ENCODE data around the gene ALKBH8. TPM values are rescaled to one million over a fixed set of nuclear protein-coding genes. Genes with fewer than 3 reads are reported as not detected.
"Not testable (repeated sequence)": the region's sequence is repeated elsewhere in the genome, so short reads cannot be mapped to it uniquely, and the experiment has no call there.

Gene ALKBH8
- polyA plus RNA-seq, 2 of the 4 experiments (the other 2 are of a cell fraction): 6.5 to 10.8 TPM

- WGBS (ENCODE audit: missing lambda C conversion rate): 52% methylated on average over 3 of the region's 3 CpGs
- CTCF ChIA-PET: interaction anchor here (1.2 kb wide), 1 partner anchor 190 kb away, joined by 3 read pairs; no protein-coding TSS in a partner anchor
- TF ChIP-seq CBX2 (IDR thresholded peaks at IDR 0.05; ENCODE audit: borderline replicate concordance, low read depth) (no peak), REST (IDR thresholded peaks at IDR 0.05) (no peak), NR3C1 (IDR thresholded peaks at IDR 0.05) (no peak), EP300 (IDR thresholded peaks at IDR 0.05) (no peak), USF2 (IDR thresholded peaks at IDR 0.05) (no peak), HOXB13 (CRISPR knock-in tag; IDR thresholded peaks at IDR 0.05; ENCODE audit: low read depth) (no peak), CEBPB (IDR thresholded peaks at IDR 0.05) (no peak), NFE2L2 (conservative IDR thresholded peaks at IDR 0.05; ENCODE audit: low read length) (no peak), MAX (IDR thresholded peaks at IDR 0.05) (no peak), RCOR1 (IDR thresholded peaks at IDR 0.05; ENCODE audit: low read depth, low read length) (no peak), PBX3 (IDR thresholded peaks at IDR 0.05) (no peak), HOXA7 (CRISPR knock-in tag; IDR thresholded peaks at IDR 0.05) (no peak), EHF (CRISPR knock-in tag; IDR thresholded peaks at IDR 0.05) (no peak), EHMT2 (IDR thresholded peaks at IDR 0.05; ENCODE audit: low read depth) (no peak), POLR2A (IDR thresholded peaks at IDR 0.05; ENCODE audit: low read length) (no peak), PHF8 (IDR thresholded peaks at IDR 0.05; ENCODE audit: borderline replicate concordance, low read depth) (no peak)
- DNase-seq (ENCODE audit: low read depth in 1 of 2, low spot score in 1 of 2) (no peak), FAIRE-seq (no peak), ATAC-seq (no peak)
- Histone ChIP-seq H3K27ac (no peak overlapping the region), H3K4me2 (no peak overlapping the region), H3K4me3 (no peak overlapping the region), H3K9me3 (no peaks in the 10 kb centered on the region), H3K4me1 (no peaks in the 10 kb centered on the region)
- POLR2A ChIA-PET: no interaction called here
Observed at GRCh38 chr11:107581147-107581546, 15.6 kb upstream of the ALKBH8 start.

- POLR2A ChIA-PET, FAIRE-seq: not testable (repeated sequence)
Observed at GRCh38 chr11:107579169-107579568, 13.6 kb upstream of the ALKBH8 start.

GRCh38 chr11:107577346-107577711, 11.8 kb upstream of the ALKBH8 start:
- Histone ChIP-seq H3K4me1 (no peaks in the 10 kb centered on the region), H3K27ac (no peak overlapping the region), H3K9me3 (no peaks in the 10 kb centered on the region), H3K4me3 (no peak overlapping the region), H3K4me2 (no peak overlapping the region)
- WGBS (ENCODE audit: missing lambda C conversion rate): 64% methylated on average over 3 of the region's 6 CpGs
- no peak for TF ChIP-seq ELK1 (IDR thresholded peaks at IDR 0.05; ENCODE audit: low read depth, low read length)
- no peak for TF ChIP-seq CEBPB (IDR thresholded peaks at IDR 0.05)
- no peak for TF ChIP-seq EHF (CRISPR knock-in tag; IDR thresholded peaks at IDR 0.05)
- no peak for TF ChIP-seq RFX5 (IDR thresholded peaks at IDR 0.05)
- no peak for TF ChIP-seq ATOH8 (CRISPR knock-in tag; IDR thresholded peaks at IDR 0.05; ENCODE audit: low read depth)
- no peak for TF ChIP-seq RAD21 (conservative IDR thresholded peaks at IDR 0.05 in 1 of 2, IDR thresholded peaks at IDR 0.05 in 1 of 2)
- TF ChIP-seq SMC3 (IDR thresholded peaks at IDR 0.05): no peak
- FAIRE-seq (no peak), DNase-seq (ENCODE audit: low read depth in 1 of 2, low spot score in 1 of 2) (no peak), ATAC-seq (no peak)
- ChIA-PET POLR2A (no interaction called here), CTCF (interaction anchor here (0.6 to 6.6 kb wide), 13 partner anchors 9 to 321 kb away, joined by 3 to 61 read pairs (median 3); no protein-coding TSS in a partner anchor)

More at GRCh38 chr11:107579169-107579568, 13.6 kb upstream of the ALKBH8 start:
- not testable (repeated sequence) for H3K4me3 ChIP-seq; ATAC-seq; H3K9me3 ChIP-seq; H3K4me2 ChIP-seq; DNase-seq (ENCODE audit: low read depth in 1 of 2, low spot score in 1 of 2); H3K27ac ChIP-seq; H3K4me1 ChIP-seq
- WGBS (ENCODE audit: missing lambda C conversion rate): 86% methylated on average over 2 of the region's 2 CpGs
- CTCF ChIA-PET: interaction anchor here (1.5 to 6.6 kb wide), 3 partner anchors 11 to 110 kb away, joined by 3 to 61 read pairs (median 6); no protein-coding TSS in a partner anchor
